Activated naive CD4-positive, alpha-beta T cell treated with anti-CD3 and anti-CD28 coated beads, Interleukin-2, amount 10 ng/mL, durations not matched to agents 7 days and 5 days (primary cell): ENCODE data around the gene TPRG1.

Experiments
- CTCF ChIA-PET: fragments of 350-600 bp; sonication (Branson Sonifier 250); formaldehyde crosslinking; loops from one replicate; lab custom pipeline; 2021; ENCODE audit warnings: antibody characterized with exemption; lab: Charles Lee
- DNase-seq: peaks from one replicate; pipeline ENCODE4 v3.0.0-alpha.2; 2020
- H3K27ac Mint-ChIP-seq: one replicate; pipeline ENCODE4 v1.8.0; 2021; ENCODE audit warnings: mild to moderate bottlenecking, moderate library complexity, mixed read lengths
- H3K27me3 Mint-ChIP-seq: one replicate; pipeline ENCODE4 v1.8.0; 2021; ENCODE audit warnings: mild to moderate bottlenecking, mixed read lengths
- H3K36me3 Mint-ChIP-seq: one replicate; pipeline ENCODE4 v1.8.0; 2021; ENCODE audit warnings: mixed read lengths
- H3K4me1 Mint-ChIP-seq: one replicate; pipeline ENCODE4 v1.8.0; 2021; ENCODE audit warnings: mixed read lengths
- H3K4me3 Mint-ChIP-seq: one replicate; pipeline ENCODE4 v1.8.0; 2021; ENCODE audit warnings: mild to moderate bottlenecking, moderate library complexity, mixed read lengths
- H3K9me3 Mint-ChIP-seq: one replicate; pipeline ENCODE4 v1.8.0; 2021; ENCODE audit warnings: mixed read lengths

Gene TPRG1

GRCh38 chr3:189171707-189172106, at the start of gene TPRG1:
Gene TPRG1, plus strand, starts transcription at chr3:189171971. Its CDS starts 35,414 bp downstream, at chr3:189207385.
- Mint-ChIP-seq H3K27me3 (peaks cover 3% of the 10 kb centered on the region), H3K4me1 (peaks cover 23% of the 10 kb centered on the region), H3K4me3 (no peak within 1 kb of the TSS), H3K9me3 (no peaks in the 10 kb centered on the region), H3K36me3 (no peaks in the 10 kb centered on the region), H3K27ac (no peak within 1 kb of the TSS)
- CTCF ChIA-PET, result no interaction called here
- no peak for DNase-seq

GRCh38 chr3:189122110-189122509, 49.7 kb upstream of the TPRG1 start:
- peaks cover 14% of the 10 kb centered on the region for H3K4me1 Mint-ChIP-seq
- H3K27me3 Mint-ChIP-seq, result no peaks in the 10 kb centered on the region
- H3K36me3 Mint-ChIP-seq, result peaks cover 16% of the 10 kb centered on the region
- CTCF ChIA-PET, result interaction anchor here (1.1 kb wide), 1 partner anchor 130 kb away, joined by 3 read pairs; no protein-coding TSS in a partner anchor
- no peak for DNase-seq
- H3K9me3 Mint-ChIP-seq, result peaks cover 23% of the 10 kb centered on the region
- H3K4me3 Mint-ChIP-seq, result no peak overlapping the region
- H3K27ac Mint-ChIP-seq, result no peak overlapping the region

GRCh38 chr3:189122526-189123205, 49.1 kb upstream of the TPRG1 start:
- no peak overlapping the region for H3K4me3 Mint-ChIP-seq

GRCh38 chr3:189123595-189124387, 48.0 kb upstream of the TPRG1 start:
- DNase-seq, result no peak
- CTCF ChIA-PET, result interaction anchor here (1.0 kb wide), 1 partner anchor 82 kb away, joined by 3 read pairs; no protein-coding TSS in a partner anchor
- H3K27ac Mint-ChIP-seq, result no peak overlapping the region
- H3K27me3 Mint-ChIP-seq, result no peaks in the 10 kb centered on the region
- peaks cover 11% of the 10 kb centered on the region for H3K36me3 Mint-ChIP-seq
- H3K4me1 Mint-ChIP-seq, result peaks cover 14% of the 10 kb centered on the region
- H3K9me3 Mint-ChIP-seq, result peaks cover 18% of the 10 kb centered on the region
- no peak overlapping the region for H3K4me3 Mint-ChIP-seq

More at GRCh38 chr3:189122526-189123205, 49.1 kb upstream of the TPRG1 start:
- H3K4me1 Mint-ChIP-seq, result peaks cover 14% of the 10 kb centered on the region
- H3K27ac Mint-ChIP-seq, result no peak overlapping the region
- H3K9me3 Mint-ChIP-seq, result peaks cover 23% of the 10 kb centered on the region
- DNase-seq, result no peak
- peaks cover 16% of the 10 kb centered on the region for H3K36me3 Mint-ChIP-seq
- CTCF ChIA-PET, result interaction anchor here (0.7 to 1.1 kb wide), 2 partner anchors 81 to 131 kb away, joined by 3 read pairs; no protein-coding TSS in a partner anchor
- H3K27me3 Mint-ChIP-seq, result no peaks in the 10 kb centered on the region

GRCh38 chr3:189132231-189132671, 39.5 kb upstream of the TPRG1 start:
- peak; percentile 89 for DNase-seq
- Mint-ChIP-seq H3K9me3 (peaks cover 15% of the 10 kb centered on the region), H3K4me3 (peak overlapping the region; percentile 6), H3K27me3 (no peaks in the 10 kb centered on the region), H3K36me3 (peaks cover 13% of the 10 kb centered on the region), H3K27ac (peak overlapping the region; percentile 96), H3K4me1 (peaks cover 29% of the 10 kb centered on the region)
- CTCF ChIA-PET, result interaction anchor here (0.8 to 2.3 kb wide), 6 partner anchors 9 to 1393 kb away, joined by 3 to 11 read pairs (median 3); no protein-coding TSS in a partner anchor

- Mint-ChIP-seq H3K4me3 (no peak overlapping the region), H3K27me3 (no peaks in the 10 kb centered on the region), H3K9me3 (peaks cover 15% of the 10 kb centered on the region), H3K36me3 (peaks cover 13% of the 10 kb centered on the region), H3K4me1 (peaks cover 29% of the 10 kb centered on the region), H3K27ac (peak overlapping the region; percentile 96)
- DNase-seq, result no peak
- CTCF ChIA-PET, result interaction anchor here (0.8 to 2.3 kb wide), 4 partner anchors 9 to 1394 kb away, joined by 3 to 11 read pairs (median 4); no protein-coding TSS in a partner anchor
Measured at GRCh38 chr3:189132839-189133238, 38.9 kb upstream of the TPRG1 start.

GRCh38 chr3:189133768-189134167, 38.0 kb upstream of the TPRG1 start:
- peaks cover 13% of the 10 kb centered on the region for H3K36me3 Mint-ChIP-seq
- no peak for DNase-seq
- H3K27ac Mint-ChIP-seq, result peak overlapping the region; percentile 72
- CTCF ChIA-PET, result interaction anchor here (0.9 to 1.5 kb wide), 2 partner anchors 9 to 1394 kb away, joined by 3 read pairs; no protein-coding TSS in a partner anchor
- no peaks in the 10 kb centered on the region for H3K27me3 Mint-ChIP-seq
- peaks cover 15% of the 10 kb centered on the region for H3K9me3 Mint-ChIP-seq
- H3K4me1 Mint-ChIP-seq, result peaks cover 29% of the 10 kb centered on the region
- no peak overlapping the region for H3K4me3 Mint-ChIP-seq

- Mint-ChIP-seq H3K36me3 (peaks cover 13% of the 10 kb centered on the region), H3K4me3 (no peak overlapping the region), H3K27ac (no peak overlapping the region), H3K9me3 (peaks cover 15% of the 10 kb centered on the region), H3K27me3 (no peaks in the 10 kb centered on the region), H3K4me1 (peaks cover 23% of the 10 kb centered on the region)
- CTCF ChIA-PET, result interaction anchor here (0.8 to 11.0 kb wide), 3 partner anchors 11 to 180 kb away, joined by 3 to 151 read pairs (median 3); no protein-coding TSS in a partner anchor
- no peak for DNase-seq
Measured at GRCh38 chr3:189137416-189137815, 34.4 kb upstream of the TPRG1 start.

GRCh38 chr3:189138901-189139610, 32.7 kb upstream of the TPRG1 start:
- CTCF ChIA-PET, result interaction anchor here (0.9 to 11.0 kb wide), 5 partner anchors 9 to 1400 kb away, joined by 3 to 151 read pairs (median 6); no protein-coding TSS in a partner anchor
- Mint-ChIP-seq H3K4me3 (no peak overlapping the region), H3K36me3 (peaks cover 3% of the 10 kb centered on the region), H3K9me3 (peaks cover 7% of the 10 kb centered on the region), H3K27ac (no peak overlapping the region), H3K27me3 (no peaks in the 10 kb centered on the region), H3K4me1 (peaks cover 17% of the 10 kb centered on the region)
- DNase-seq, result no peak

- CTCF ChIA-PET, result interaction anchor here (0.9 to 11.0 kb wide), 5 partner anchors 9 to 1400 kb away, joined by 3 to 151 read pairs (median 6); no protein-coding TSS in a partner anchor
- H3K4me1 Mint-ChIP-seq, result peaks cover 22% of the 10 kb centered on the region
- no peak overlapping the region for H3K4me3 Mint-ChIP-seq
- peaks cover 3% of the 10 kb centered on the region for H3K36me3 Mint-ChIP-seq
- no peak for DNase-seq
- peaks cover 7% of the 10 kb centered on the region for H3K9me3 Mint-ChIP-seq
- no peaks in the 10 kb centered on the region for H3K27me3 Mint-ChIP-seq
- H3K27ac Mint-ChIP-seq, result no peak overlapping the region
Measured at GRCh38 chr3:189139611-189139940, 32.2 kb upstream of the TPRG1 start.

- H3K9me3 Mint-ChIP-seq, result no peaks in the 10 kb centered on the region
- no peak overlapping the region for H3K4me3 Mint-ChIP-seq
- DNase-seq, result no peak
- H3K27me3 Mint-ChIP-seq, result peaks cover 6% of the 10 kb centered on the region
- peaks cover 27% of the 10 kb centered on the region for H3K4me1 Mint-ChIP-seq
- H3K36me3 Mint-ChIP-seq, result no peaks in the 10 kb centered on the region
- CTCF ChIA-PET, result interaction anchor here (0.5 to 11.0 kb wide), 9 partner anchors 9 to 1473 kb away, joined by 3 to 151 read pairs (median 3); no protein-coding TSS in a partner anchor
- no peak overlapping the region for H3K27ac Mint-ChIP-seq
Measured at GRCh38 chr3:189142527-189142926, 29.2 kb upstream of the TPRG1 start.

- Mint-ChIP-seq H3K4me1 (peaks cover 35% of the 10 kb centered on the region), H3K27me3 (peaks cover 7% of the 10 kb centered on the region), H3K36me3 (no peaks in the 10 kb centered on the region), H3K9me3 (no peaks in the 10 kb centered on the region), H3K27ac (no peak overlapping the region), H3K4me3 (no peak overlapping the region)
- DNase-seq, result no peak
- CTCF ChIA-PET, result interaction anchor here (0.7 to 11.0 kb wide), 11 partner anchors 9 to 1474 kb away, joined by 3 to 151 read pairs (median 4); no protein-coding TSS in a partner anchor
Measured at GRCh38 chr3:189143321-189143720, 28.4 kb upstream of the TPRG1 start.

- CTCF ChIA-PET, result interaction anchor here (0.7 to 11.0 kb wide), 11 partner anchors 38 to 1474 kb away, joined by 3 to 151 read pairs (median 4); no protein-coding TSS in a partner anchor
- Mint-ChIP-seq H3K9me3 (no peaks in the 10 kb centered on the region), H3K27ac (no peak overlapping the region), H3K27me3 (peaks cover 7% of the 10 kb centered on the region), H3K36me3 (no peaks in the 10 kb centered on the region), H3K4me3 (no peak overlapping the region), H3K4me1 (peaks cover 36% of the 10 kb centered on the region)
- DNase-seq, result no peak
Measured at GRCh38 chr3:189143771-189144170, 28.0 kb upstream of the TPRG1 start.
